ENCODE measurements around the gene SMIM9.
A peak's percentile ranks its signal among the peaks of the same experiment; 100 is the strongest.

Gene SMIM9

DNA sequence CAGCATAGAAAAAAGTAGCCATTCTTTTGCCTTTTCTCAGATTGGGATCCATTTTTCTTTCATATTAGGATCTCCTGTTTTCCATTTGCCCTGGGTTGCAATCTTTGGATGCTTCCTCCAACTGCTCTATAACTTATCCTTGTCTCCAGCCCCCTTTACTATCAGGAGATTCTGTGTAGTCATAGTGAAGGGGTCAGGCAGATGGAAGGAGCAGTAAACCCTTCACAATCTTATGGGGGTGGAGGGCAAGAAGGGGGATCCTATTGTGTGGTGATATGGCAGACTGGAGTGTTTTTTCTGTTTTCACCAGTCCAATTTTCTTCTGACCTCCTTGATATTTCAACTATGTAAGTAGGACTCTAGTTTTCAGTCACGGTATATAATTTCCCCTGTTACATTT is 1.7 kb upstream of the SMIM9 start:
- Histone ChIP-seq H3K4me3 (ENCODE audit: low read length, poor library complexity, severe bottlenecking) (no peak overlapping the region), H3K9me3 (ENCODE audit: insufficient read depth, low read depth, low read length) (no peaks in the 10 kb centered on the region), H3K4me1 (ENCODE audit: insufficient read depth, low read length, poor library complexity, severe bottlenecking) (no peaks in the 10 kb centered on the region), H2AFZ (ENCODE audit: low read length) (no peak overlapping the region), H3K9me2 (replicated peaks; ENCODE audit: low read depth, low read length) (no peaks in the 10 kb centered on the region), H3K79me2 (ENCODE audit: insufficient read depth, low read length) (no peaks in the 10 kb centered on the region), H3K27me3 (ENCODE audit: insufficient read depth, low read length, poor library complexity, severe bottlenecking) (no peaks in the 10 kb centered on the region), H3K9ac (ENCODE audit: low read depth, low read length, poor library complexity, severe bottlenecking) (no peak overlapping the region), H3F3A (ENCODE audit: low read depth) (no peaks in the 10 kb centered on the region), H3K36me3 (ENCODE audit: insufficient read depth, low read length) (no peaks in the 10 kb centered on the region), H4K20me1 (ENCODE audit: insufficient read depth, low read length, poor library complexity, severe bottlenecking) (no peaks in the 10 kb centered on the region), H3K4me2 (ENCODE audit: low read depth, low read length, poor library complexity, severe bottlenecking) (no peak overlapping the region)
- TF ChIP-seq EZH2phosphoT487 (IDR thresholded peaks at IDR 0.05; ENCODE audit: borderline replicate concordance), result no peak
- TF ChIP-seq, protein P1, sequence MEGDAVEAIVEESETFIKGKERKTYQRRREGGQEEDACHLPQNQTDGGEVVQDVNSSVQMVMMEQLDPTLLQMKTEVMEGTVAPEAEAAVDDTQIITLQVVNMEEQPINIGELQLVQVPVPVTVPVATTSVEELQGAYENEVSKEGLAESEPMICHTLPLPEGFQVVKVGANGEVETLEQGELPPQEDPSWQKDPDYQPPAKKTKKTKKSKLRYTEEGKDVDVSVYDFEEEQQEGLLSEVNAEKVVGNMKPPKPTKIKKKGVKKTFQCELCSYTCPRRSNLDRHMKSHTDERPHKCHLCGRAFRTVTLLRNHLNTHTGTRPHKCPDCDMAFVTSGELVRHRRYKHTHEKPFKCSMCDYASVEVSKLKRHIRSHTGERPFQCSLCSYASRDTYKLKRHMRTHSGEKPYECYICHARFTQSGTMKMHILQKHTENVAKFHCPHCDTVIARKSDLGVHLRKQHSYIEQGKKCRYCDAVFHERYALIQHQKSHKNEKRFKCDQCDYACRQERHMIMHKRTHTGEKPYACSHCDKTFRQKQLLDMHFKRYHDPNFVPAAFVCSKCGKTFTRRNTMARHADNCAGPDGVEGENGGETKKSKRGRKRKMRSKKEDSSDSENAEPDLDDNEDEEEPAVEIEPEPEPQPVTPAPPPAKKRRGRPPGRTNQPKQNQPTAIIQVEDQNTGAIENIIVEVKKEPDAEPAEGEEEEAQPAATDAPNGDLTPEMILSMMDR (conservative IDR thresholded peaks at IDR 0.05; ENCODE audit: low read length), result no peak

DNA sequence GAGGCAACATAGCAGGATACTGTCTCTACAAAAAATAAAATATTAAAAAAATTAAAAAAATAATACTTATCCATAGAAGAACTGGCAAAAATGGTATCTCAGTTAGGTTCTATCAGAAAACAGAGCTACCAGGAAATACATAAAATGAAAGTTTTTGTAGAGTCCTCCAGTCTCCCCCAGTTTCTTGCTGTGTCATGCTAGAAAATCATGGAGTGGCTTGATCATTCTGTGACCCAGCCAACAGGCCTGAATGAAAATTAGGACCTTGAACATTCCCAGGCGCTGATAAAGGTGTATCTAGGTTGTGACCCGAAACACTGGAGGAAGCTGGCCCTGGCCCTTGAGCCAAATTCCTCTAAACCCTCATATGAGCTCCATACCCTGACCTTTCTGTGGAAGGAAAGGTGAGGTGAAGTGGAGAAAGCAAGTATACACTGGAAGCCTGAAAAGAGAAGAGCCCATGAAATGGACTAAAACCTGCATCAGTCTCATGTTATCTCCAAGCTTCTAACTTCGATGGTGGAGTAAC is 652 bp downstream of the SMIM9 start:
- Histone ChIP-seq H3K9me2 (replicated peaks; ENCODE audit: low read depth, low read length) (no peaks in the 10 kb centered on the region), H3K9me3 (ENCODE audit: insufficient read depth, low read depth, low read length) (no peaks in the 10 kb centered on the region), H4K20me1 (ENCODE audit: insufficient read depth, low read length, poor library complexity, severe bottlenecking) (no peaks in the 10 kb centered on the region), H2AFZ (ENCODE audit: low read length) (no peak overlapping the region), H3K27me3 (ENCODE audit: insufficient read depth, low read length, poor library complexity, severe bottlenecking) (no peaks in the 10 kb centered on the region), H3K9ac (ENCODE audit: low read depth, low read length, poor library complexity, severe bottlenecking) (no peak overlapping the region), H3K4me2 (ENCODE audit: low read depth, low read length, poor library complexity, severe bottlenecking) (no peak overlapping the region), H3K36me3 (ENCODE audit: insufficient read depth, low read length) (no peaks in the 10 kb centered on the region), H3K79me2 (ENCODE audit: insufficient read depth, low read length) (no peaks in the 10 kb centered on the region), H3F3A (ENCODE audit: low read depth) (no peaks in the 10 kb centered on the region), H3K4me1 (ENCODE audit: insufficient read depth, low read length, poor library complexity, severe bottlenecking) (no peaks in the 10 kb centered on the region), H3K4me3 (ENCODE audit: low read length, poor library complexity, severe bottlenecking) (no peak overlapping the region)
- TF ChIP-seq, protein P1 (conservative IDR thresholded peaks at IDR 0.05; ENCODE audit: low read length), result no peak
- TF ChIP-seq EZH2phosphoT487 (IDR thresholded peaks at IDR 0.05; ENCODE audit: borderline replicate concordance), result no peak

GRCh38 chrX:154829926-154830442 is 4.5 kb downstream of the SMIM9 start:
- Histone ChIP-seq H2AFZ (ENCODE audit: low read length) (peak overlapping the region; percentile 81), H3K9me3 (ENCODE audit: insufficient read depth, low read depth, low read length) (no peaks in the 10 kb centered on the region), H3K4me2 (ENCODE audit: low read depth, low read length, poor library complexity, severe bottlenecking) (no peak overlapping the region), H3F3A (ENCODE audit: low read depth) (no peaks in the 10 kb centered on the region), H3K27me3 (ENCODE audit: insufficient read depth, low read length, poor library complexity, severe bottlenecking) (no peaks in the 10 kb centered on the region), H3K9me2 (replicated peaks; ENCODE audit: low read depth, low read length) (no peaks in the 10 kb centered on the region), H3K36me3 (ENCODE audit: insufficient read depth, low read length) (no peaks in the 10 kb centered on the region), H3K4me1 (ENCODE audit: insufficient read depth, low read length, poor library complexity, severe bottlenecking) (no peaks in the 10 kb centered on the region), H3K9ac (ENCODE audit: low read depth, low read length, poor library complexity, severe bottlenecking) (no peak overlapping the region), H3K79me2 (ENCODE audit: insufficient read depth, low read length) (no peaks in the 10 kb centered on the region), H4K20me1 (ENCODE audit: insufficient read depth, low read length, poor library complexity, severe bottlenecking) (no peaks in the 10 kb centered on the region), H3K4me3 (ENCODE audit: low read length, poor library complexity, severe bottlenecking) (no peak overlapping the region)
- no peak for TF ChIP-seq EZH2phosphoT487 (IDR thresholded peaks at IDR 0.05; ENCODE audit: borderline replicate concordance)
- TF ChIP-seq, protein P1 (conservative IDR thresholded peaks at IDR 0.05; ENCODE audit: low read length), result peak; percentile 23; the same call in 1 of the 2 replicates
